ENCODE measurements around the gene ZNHIT1.

DNA sequence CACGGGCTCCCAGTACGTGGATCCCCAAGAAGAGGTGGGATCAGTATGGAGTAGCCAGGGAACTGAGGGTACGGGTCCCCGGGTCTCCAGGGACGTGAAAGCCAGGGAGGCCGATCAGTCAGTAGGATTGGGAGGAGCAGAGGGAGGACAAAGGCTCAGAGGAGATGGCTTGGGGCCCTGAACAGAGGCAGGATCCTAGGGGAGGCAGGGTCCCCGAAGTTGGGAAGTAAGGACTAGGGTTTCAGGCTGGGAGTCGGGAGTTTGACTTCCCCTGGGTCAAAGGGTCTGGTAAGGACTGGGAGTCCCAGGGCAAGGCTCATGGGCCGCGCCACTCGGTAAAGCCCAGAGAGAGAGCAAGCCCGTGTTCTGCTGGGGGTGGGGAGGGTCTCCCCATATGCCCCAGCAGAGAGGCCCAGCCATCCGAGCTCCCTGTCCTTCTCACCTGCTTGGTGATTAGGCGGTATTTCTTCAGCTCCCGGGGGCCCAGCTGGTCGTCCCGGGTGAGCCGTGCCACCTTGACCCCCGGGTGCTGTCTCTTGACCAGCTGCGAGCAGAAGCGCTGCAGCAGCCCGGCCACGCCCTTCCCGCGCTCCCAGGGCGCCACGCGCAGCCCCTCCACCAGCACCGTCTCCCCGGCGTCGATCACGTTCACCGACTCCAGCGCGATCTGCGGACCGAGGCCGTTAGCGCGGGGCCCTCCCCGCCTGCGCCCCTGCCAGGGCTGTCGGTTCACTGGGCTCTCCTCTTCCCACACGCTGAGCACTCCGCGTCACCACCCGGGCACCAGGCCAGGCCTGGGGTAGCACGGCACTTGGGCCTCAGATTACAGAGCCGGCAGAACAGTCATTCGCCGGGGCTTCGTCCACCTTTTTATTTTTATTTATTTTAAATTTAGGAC lies 44.9 kb upstream of the ZNHIT1 start:
- TF ChIP-seq LEF1 (IDR thresholded peaks at IDR 0.05; ENCODE audit: borderline replicate concordance) (no peak), ZNF384 (IDR thresholded peaks at IDR 0.05) (no peak), TARDBP (IDR thresholded peaks at IDR 0.05) (no peak), CTBP1 (IDR thresholded peaks at IDR 0.05; ENCODE audit: borderline replicate concordance) (no peak), SUZ12 (IDR thresholded peaks at IDR 0.05) (no peak), FOXK2 (IDR thresholded peaks at IDR 0.05) (no peak), FOXA1 (IDR thresholded peaks at IDR 0.05) (no peak), FOXM1 (IDR thresholded peaks at IDR 0.05; ENCODE audit: borderline replicate concordance) (no peak), NFRKB (IDR thresholded peaks at IDR 0.05) (no peak), ELF4 (IDR thresholded peaks at IDR 0.05) (no peak), BHLHE40 (IDR thresholded peaks at IDR 0.05; ENCODE audit: borderline replicate concordance) (no peak), SP1 (IDR thresholded peaks at IDR 0.05) (no peak)

Data from HEK293T (cell line).